NCI-H2107 (cell line): ENCODE measurements around the gene DHRS12.

Source experiments
- DNase-seq: peaks from one replicate; lab custom pipeline; 2025; lab: John Stamatoyannopoulos, UW

Gene DHRS12

DNA sequence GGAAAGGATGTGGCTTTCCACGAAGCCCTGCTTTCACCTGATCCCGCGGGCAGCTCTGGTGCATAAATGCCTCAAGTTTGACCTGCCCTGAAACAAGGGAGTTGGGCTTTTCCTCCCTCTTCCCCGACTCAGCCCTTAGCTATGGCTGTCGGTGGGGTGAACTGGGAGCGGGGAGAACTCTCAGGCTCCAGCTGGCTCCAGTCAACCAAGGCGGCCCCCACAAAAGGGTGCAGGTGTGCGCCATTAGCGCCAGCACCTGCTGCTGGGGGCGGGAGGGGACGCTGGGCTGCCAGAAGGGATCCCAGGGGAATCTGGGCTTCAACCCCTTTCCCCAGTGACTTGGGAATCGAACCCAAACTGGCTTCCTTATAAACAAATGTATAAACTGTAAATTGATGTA is 7.1 kb upstream of the DHRS12 start:
- peak; percentile 77 for DNase-seq

DNA sequence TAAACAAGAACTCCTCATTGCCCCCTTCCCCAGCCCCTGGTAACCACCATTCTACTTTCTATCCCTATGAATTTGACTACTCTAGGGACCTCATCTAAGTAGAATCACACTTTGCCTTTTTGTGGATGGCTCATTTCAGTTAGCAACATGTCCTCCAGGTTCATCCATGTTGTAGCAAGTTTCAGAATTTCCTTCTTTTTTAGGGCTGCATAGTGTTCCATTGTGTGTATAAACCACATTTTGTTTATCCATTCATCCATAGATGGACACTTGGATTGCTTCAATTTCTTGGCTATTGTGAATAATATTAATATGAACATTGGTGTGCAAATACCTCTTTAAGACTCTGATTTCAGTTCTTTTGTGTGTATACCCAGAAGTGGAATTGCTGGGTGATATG is 4.8 kb upstream of the DHRS12 start:
- DNase-seq, result no peak

DNA sequence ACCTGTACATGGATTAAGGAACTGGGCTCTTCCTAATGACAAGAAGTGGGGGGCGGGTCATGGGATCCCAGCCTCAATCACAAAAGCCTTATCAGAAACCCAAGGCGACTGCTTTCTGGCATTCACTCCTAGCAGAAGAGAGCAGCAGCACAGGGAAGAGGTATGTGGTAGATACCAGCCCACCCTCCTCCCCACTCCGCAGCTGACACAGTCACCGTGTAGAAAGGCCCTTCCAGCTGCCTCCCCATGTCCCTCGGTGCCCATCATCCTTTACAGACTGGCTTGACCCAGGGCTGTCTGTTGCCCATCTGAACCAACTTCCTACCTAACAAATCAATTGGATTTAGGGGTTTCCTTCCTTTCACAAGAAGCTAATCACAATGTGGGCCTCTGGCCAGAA is 3.1 kb upstream of the DHRS12 start:
- no peak for DNase-seq

DNA sequence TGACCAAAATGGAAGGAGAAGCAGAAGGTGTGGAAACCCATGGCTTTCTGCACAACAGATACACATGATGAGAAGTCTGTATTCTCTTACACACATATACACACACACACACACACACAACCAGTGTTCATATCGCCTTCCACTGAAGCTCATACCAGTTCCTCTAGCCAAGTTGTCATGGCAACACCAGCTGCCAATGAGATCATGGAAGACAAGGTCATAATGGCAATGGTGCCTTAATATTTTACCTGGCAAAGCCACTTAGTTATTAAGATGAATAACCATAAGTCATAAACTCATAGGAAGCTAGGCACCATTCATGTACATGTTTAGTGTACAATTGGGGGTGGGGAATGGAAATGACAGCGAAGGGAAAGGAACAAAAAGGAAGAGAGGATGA is 2.6 kb upstream of the DHRS12 start:
- DNase-seq, result peak; percentile 15

DNA sequence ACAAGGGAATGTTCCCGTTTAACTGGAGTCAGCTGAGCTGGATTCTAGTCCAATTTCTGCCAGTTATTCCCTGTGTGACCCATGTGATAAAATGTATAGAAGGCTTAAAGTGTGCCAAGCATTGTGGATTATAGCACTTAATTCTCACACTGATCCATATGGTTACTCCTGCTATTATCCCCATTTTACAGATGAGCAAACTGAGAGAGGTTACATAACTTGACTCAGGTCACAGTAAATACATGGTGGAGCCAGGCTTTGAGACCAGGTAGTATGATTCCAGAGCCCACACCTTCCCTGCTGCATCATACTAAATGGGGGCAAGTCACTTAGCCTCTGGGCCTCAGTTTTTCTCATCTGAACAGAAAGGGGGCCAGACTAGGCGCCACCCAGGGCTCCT is 2.0 kb upstream of the DHRS12 start:
- no peak for DNase-seq

DNA sequence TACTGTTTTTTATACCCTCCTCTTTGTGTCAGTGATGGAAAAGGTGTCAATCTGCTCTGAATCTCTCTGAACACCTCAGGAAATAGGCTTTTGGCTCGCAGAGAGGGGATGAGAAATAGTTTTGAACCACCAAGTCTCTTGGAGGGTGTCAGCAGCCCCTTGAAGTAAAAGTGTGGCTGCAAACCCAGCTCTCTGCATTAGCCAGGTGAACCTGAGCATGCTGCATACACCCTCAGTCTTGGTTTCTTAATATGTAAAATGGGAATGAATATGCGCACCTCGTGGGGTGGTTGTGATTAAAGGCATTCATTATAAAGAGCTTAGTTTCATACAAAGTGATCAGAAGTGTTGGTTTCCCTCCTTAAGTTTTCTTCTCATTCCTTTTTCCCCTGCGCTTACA is 1.4 kb upstream of the DHRS12 start:
- no peak for DNase-seq

DNA sequence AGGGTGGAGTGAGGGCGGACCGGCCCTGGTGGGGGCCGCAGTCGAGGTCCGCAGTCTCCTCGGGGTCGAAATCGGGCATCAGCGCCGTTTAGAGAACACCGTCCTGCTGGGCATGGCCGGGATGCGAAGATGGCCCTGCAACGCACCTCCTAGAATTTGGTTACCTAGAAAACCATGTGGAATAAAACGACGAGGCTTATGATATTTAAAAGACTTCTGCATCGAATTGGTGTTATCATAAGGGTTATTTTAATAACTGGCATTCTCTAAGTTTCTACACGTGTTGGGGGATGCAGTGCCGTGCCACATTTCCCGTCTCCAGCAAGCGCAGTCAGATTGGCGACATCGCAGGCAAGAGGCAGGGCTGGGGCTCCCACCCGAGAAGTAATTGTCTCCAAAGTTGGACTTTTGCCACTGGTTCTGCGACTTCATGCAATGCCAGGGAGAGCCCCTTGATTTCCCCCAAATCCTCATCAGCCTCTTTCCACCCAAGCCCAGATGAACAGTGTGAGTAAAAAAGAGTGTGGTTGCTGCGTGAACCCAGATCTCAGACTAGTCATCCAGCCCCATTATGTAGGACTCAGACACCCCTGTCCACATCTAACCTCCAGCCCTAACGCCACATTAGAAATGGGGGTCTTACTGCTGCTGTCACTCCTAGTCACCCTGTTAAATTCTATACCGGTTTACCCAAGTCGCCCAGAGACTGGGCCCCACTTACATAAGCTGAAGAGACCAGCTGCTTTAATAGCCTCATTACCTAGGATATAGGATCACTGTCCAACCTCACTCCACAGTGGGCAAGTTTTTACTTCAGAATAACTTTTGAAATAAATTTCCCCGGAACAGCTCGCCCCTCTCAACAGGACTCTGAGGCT is 571 bp upstream of the DHRS12 start:
- no peak for DNase-seq

DNA sequence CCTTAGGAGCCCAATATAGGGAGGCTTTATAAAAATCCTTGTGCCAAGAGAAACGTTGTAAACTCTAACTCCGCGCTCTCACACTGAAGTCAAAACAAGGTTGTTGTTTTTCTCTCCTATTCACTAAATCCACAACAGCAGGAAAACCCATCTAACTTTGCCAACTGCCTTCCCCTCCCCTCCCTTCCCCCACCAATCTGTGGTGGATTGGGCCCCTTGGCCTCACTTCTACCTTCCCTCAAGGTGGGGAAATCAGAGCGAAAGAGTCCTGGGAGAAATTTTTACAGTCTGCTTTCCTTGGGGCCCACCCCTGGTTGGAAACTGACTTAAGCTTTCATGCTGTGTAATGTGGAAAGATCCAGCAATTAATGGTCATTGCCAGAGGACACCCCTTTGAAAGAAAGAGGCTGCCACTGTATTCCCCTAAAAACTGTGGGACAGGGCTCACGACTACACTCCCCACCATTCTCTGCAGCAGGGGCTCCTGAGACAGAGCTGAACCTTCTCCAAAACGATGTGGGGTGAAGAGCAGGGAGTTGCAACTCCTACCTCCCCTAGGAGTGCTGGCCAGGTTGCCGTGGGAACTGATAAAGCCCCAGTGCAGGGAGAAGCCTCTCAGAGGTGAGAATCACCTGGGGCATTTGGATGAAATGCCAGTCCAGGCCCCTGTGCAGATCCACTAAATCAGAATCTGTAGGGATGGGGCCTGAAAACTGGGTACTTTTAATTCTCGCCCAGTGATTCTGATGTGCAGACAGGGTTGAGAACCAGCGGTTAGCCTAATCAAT is 1.1 kb downstream of the DHRS12 start:
- DNase-seq, result no peak

DNA sequence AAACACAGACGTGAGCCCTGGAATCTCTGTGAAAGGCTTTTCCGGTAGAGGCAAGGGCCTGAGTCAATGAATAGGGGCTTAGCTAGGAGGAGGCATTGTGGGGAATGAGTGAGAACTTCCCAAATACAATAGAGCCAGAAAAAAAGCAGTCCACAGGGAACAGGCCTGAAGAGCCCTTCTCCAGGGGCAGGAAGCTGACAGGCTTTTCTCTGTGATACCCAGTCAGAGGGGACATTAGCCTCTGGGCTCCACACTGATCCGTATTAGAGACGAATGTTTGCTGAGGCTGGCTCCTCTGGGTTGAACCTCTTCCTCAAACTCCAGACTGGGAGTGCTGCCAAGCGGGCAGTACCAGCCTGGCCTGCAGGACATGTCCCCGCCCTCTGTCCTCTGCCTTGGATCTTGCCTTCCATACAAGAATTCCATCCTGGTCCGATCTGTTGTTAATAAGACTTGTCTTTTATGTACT is 2.3 kb downstream of the DHRS12 start:
- peak; percentile 46 for DNase-seq

DNA sequence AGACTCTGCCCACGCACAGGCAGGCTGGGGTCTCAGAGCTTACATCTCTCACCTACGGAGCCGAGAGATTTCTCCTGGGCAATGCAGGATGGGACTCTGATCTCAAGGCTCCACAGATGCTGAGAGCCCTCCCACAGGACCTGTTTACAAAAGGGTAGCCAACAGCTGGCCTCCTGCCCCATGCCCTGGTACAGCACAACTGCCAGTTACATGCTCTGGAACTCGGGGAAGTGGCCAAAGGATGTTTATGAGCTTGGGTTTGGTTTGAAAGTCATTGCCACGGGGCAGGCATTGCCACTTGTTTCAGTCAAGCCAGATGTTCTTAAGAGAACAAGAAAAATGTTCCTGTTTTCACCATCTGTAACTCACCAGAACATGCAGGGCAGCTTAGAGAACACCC is 3.5 kb downstream of the DHRS12 start:
- no peak for DNase-seq

DNA sequence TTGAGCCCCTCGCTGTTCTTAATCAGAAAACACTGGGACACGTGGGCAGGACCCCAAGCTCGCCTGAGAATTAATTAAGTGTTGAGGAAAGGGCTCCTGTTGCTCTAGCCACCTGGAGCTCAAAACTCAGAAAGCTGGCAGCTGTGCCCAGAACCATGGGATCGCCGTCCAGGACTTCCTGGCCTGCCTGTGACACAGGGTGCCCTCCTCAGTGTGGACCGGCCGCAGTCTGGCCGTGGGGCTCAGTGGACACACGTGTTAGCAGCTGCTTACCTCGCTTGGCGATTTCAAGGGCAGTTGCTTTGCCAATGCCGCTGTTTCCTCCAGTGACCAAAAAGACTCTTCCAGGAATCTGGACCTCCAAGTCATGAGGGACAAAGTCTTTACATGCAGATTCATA is 4.7 kb downstream of the DHRS12 start:
- no peak for DNase-seq

DNA sequence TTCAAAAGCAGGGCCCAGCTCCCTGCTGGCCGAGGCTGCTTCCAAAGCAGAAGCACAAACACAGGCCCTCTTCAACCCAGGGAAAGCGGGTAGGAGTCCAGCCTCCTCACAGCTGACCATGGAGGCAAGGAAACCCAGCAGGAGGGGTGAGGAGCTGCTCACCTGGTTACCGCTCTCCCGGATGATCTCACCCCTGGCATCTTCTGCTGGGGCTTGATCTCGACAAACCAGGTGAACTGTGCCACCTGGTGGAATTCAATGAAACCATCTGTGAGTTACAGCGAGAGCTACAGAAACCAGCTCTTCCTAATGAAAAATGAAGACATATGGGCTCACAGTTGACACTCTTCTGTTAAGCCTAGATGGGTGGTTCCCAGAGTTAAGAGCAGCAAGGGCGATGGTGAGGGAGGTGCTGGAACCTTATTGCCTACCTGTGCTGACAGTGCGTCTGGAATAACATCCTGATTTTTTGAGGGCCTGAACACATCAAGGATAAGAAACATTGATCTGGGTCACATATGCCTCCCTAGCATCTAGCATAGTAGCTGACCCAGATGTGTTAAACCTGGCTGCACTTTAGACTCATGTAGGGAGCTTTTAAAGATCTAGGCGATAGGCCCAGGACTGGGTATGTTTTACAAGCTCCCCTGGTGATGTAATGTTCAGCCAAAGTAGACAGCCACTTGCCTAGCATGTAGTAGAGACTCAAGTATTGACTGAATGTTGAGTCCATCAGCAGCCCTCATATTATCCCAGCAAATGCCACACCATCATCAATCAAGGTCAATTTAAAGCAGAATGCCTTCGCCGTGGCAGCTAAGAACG is 6.1 kb downstream of the DHRS12 start:
- DNase-seq, result peak; percentile 39

DNA sequence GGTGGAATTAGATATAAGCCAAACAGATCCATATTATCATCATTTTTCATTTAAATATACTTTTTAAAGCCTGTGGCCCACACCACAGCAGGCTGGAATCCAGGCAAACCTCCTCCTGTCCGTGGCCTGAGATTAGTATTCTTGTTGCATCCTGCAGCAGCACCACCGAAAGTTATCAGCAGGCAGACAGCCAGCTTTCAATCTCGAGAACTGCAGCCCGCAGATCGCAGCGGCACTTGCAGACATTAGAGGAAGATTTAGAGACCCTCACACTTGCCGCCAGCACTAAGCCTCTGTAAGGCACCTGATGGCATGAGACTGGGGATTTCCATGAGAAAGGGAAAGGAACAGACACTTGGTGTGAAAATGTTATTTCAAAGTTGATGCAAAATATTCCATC is 7.4 kb downstream of the DHRS12 start:
- DNase-seq, result no peak

DNA sequence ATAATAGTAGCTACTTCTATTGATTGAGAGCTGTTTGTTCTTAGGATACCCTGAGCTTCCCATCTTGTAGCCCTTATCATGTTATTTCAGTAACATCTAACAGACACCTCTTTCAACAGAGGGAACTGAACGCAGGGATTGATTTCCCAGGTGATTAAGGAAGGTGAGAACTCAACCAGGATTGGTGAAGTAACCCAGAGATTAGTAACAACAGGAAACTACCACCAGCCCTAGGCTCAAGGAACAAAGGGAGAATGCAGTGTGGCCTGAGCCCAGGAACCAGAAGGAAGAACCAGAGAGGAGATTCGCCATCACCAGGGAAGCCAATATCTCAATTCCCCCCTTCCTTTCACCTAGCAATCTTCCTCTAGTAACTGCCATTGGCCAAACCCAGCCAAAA is 8.5 kb downstream of the DHRS12 start:
- no peak for DNase-seq

DNA sequence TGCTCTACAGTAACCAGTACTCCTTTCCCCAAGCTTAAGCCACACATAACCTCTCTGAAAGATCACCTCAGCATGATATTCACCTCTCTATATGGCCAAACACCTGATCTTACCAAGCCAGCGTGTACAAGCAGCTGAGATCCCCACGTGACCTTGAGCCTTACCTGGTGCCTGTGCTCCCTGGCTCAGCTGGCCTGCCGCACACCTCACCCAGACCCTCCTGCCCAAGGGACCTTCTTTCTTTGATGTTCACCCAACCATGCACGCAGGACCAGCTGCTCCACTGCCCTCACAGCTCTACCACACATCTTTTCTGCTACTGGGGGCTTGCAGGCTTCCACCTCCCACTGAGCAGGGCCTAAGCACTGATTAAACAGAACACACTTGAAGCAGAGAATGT is 9.0 kb downstream of the DHRS12 start:
- DNase-seq, result no peak

DNA sequence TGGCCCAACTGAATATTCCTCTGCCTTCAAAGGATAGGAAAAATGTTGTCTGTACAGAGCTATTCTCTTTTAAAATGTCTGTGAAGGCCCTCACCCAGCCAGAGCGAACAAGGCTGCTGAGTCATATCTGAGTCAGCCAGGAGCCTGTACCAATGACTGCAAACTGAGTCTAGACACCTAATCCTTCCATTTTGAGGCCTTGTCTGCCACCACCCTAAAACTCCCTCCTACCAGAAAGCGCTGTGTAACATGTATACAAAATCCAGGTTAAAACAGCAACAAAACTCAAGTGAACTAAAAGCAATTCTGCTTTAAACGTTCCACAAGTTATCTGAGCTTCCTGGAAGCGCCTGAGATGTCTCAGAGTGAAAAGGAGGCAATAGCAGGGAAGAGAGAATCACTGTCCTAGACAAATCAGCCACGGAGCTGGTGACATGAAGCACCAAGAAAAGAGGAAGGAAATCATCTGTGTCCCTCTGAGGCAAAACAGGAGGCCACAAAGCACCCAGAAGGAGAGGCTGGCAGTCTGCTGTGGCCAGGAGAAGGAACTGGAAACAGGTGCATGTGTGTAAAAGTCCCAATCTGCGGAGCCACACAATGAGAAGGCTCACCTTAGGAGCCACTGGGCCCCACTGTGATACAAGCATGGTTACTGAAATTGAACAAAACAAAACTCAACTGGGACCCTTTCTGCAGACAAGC is 10.2 kb downstream of the DHRS12 start:
- no peak for DNase-seq

DNA sequence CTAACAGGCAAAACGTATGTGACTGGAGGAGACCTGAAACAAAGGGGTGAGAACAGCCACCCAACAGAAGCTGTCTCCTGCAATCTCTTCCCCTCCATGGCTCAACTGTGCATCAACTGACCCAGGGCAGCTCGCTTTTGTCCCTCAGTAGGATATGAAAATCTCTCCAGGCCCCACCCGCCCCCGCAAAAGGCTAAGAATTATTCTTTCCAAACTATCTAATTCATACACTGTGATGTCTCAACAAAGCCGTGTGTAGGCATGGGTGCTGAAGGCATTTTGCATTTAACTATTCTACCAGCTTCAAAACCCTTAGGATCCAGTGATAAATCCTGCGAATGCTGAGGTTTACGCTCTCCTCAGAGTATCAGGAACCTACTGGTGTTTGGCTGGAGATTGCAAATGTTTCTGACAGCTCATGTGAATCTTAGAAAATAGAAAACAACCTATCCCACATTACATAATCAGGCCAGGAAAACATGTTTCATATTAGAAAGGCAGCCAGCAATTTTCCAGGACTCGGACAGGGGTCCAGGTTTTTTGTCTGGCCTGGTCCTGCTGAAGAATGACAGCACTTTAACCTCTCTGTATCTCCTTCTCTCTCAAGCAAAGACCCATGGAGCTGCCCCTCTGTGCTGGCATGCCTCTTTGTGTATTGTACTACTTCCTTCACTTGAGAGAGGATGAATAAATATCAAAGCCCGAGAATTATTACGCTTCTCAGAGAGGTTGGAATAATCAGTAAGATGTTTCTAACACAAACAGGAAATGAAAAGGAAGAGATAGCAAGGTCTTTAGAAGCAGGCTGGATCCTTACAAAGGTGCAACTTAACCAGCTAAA is 17.3 kb downstream of the DHRS12 start:
- DNase-seq, result no peak

DNA sequence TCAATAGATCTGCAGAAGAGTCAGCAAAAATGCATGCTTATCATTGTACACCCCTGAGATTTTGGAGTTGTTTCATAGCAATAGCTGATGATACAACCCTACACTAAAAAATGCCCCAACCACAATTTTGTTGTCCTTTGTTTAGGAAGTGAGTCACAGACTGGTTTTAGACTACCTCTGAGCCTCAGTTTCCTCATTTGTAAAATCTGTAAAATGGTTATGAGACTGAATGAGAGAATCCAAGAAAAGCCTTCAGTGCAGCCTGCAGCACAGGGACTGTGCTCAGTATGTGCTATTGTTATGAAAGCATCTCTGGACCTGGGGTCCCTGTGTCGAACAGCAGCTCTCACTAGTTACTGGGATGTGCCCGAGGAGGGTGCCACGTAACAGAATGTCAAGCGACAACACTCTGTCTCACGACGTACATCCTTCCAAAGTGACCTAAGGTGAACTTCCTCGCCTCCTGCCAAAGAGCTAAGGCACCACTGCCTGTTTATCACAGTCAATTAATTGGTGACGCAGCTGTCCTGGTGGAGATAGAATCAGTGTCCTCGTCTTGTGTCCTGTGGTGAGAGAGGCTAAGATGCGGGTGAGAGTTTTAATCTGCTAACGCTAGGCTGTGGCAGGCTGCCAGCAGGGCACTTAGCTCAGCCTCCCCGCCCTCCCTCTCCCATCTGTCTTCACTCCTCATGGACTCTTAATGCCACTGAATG is 18.1 kb downstream of the DHRS12 start:
- DNase-seq, result peak; percentile 80

DNA sequence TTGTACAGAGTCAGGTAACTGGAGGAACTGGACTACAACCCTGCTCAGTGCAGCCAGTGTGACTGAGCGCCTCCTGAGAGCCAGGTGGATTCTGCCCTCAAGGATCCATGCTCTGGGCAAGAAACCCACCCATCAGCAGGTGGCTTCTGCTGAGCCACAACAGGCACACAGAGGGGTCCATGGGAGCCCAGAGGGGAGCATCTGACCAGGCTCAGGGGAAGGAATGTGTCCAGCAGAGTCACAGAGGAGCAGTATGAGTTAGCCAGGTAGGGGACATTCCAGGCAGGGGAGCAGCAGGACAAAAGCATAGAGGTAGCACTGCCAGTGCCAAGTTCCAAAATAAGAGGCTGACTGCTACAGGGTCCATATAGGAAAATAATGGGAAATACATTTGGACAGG is 19.9 kb downstream of the DHRS12 start:
- DNase-seq, result no peak

DNA sequence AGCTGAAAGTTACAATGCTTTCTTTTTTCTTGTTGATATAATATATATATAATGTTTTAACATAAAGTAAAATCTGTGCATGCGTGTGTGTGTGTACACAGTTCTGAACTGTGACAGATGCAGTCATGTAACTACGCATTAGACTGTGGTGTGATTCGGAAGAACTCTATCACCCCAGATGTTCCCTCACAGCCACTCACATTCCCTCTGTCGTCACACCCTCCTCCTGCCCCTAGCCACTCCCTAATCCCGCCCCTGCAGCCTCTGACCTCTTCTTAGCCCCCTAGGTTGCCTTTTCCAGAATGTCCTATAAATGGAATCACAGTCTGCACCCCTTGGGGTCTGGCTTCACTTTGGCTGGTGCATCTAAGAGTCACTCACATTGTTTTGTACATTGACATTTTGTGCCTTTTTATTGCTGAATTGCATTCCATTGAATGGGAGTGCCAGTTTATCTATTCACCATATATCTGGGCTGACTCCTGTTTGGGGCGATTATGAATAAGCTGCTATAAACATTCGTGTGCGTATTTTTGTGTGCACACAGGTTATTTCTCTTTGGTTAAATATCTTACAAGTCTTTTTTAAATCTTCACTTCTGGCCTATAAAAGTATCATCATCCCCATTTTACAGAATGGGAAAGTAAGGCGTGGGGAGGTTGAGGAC is 20.4 kb downstream of the DHRS12 start:
- DNase-seq, result no peak
